ENCODE data around the gene PEX19. TPM values are rescaled to one million over a fixed set of nuclear protein-coding genes. Genes with fewer than 3 reads are reported as not detected.

PEX19 gene
- total RNA-seq, 6 experiments from 2014 or later = 65.2 to 74.3 (median 70.5) TPM

DNA sequence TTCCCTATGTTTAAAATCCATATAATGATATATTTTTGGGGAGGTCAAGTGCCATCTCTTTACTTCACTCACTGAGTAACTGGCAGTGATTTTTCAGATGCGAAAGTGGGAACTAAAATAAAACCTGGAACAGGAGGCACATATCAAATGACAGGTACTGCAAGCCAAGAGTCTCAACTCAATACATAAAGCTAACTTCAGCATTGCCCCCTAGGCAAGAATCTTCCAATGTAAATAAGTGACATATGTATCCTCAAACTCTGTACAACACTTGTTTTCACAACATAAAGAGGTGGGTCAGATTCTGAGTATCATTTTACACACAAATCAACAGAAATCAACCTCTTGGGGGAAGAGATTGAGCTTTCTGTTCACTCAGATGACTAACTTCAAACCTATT lies 40.7 kb downstream of the PEX19 start:
- Mint-ChIP-seq H3K4me3 (no peak overlapping the region), H3K27me3 (ENCODE audit: insufficient read depth) (no peaks in the 10 kb centered on the region; the same call in 1 of the 2 replicates), H3K9me3 (no peaks in the 10 kb centered on the region), H3K27ac (no peak overlapping the region), H3K4me1 (ENCODE audit: low read depth) (peaks cover 4% of the 10 kb centered on the region), H3K36me3 (ENCODE audit: low read depth) (peaks cover 4% of the 10 kb centered on the region)
- no peak for DNase-seq
- TF ChIP-seq, protein P1, sequence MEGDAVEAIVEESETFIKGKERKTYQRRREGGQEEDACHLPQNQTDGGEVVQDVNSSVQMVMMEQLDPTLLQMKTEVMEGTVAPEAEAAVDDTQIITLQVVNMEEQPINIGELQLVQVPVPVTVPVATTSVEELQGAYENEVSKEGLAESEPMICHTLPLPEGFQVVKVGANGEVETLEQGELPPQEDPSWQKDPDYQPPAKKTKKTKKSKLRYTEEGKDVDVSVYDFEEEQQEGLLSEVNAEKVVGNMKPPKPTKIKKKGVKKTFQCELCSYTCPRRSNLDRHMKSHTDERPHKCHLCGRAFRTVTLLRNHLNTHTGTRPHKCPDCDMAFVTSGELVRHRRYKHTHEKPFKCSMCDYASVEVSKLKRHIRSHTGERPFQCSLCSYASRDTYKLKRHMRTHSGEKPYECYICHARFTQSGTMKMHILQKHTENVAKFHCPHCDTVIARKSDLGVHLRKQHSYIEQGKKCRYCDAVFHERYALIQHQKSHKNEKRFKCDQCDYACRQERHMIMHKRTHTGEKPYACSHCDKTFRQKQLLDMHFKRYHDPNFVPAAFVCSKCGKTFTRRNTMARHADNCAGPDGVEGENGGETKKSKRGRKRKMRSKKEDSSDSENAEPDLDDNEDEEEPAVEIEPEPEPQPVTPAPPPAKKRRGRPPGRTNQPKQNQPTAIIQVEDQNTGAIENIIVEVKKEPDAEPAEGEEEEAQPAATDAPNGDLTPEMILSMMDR (IDR thresholded peaks at IDR 0.05) = no peak

DNA sequence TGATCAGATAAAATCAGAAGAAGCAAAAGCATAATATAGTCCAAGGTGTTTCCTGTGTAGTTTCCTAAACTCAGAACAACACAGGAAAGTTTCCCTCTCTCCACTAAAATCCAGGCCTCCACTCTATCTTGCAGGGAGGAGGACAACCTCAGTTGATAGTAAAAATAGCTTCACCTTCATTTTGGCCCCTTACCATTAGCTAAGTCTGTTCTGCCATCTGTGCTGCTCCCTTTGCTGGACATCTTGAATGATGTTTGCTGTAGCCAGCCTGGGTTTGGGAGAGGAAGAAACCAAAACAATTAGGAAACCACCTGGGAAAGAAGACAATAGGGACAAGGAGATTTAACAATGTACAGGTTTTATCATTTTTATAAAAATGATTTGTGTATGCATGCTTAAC lies 41.2 kb downstream of the PEX19 start:
- no peak for DNase-seq
- Mint-ChIP-seq H3K27me3 (ENCODE audit: insufficient read depth) (no peaks in the 10 kb centered on the region; the same call in 1 of the 2 replicates), H3K4me3 (no peak overlapping the region), H3K27ac (no peak overlapping the region; the same call in 1 of the 2 replicates), H3K36me3 (ENCODE audit: low read depth) (peaks cover 5% of the 10 kb centered on the region), H3K9me3 (no peaks in the 10 kb centered on the region), H3K4me1 (ENCODE audit: low read depth) (peaks cover 4% of the 10 kb centered on the region)
- TF ChIP-seq, protein P1 (IDR thresholded peaks at IDR 0.05) = no peak

DNA sequence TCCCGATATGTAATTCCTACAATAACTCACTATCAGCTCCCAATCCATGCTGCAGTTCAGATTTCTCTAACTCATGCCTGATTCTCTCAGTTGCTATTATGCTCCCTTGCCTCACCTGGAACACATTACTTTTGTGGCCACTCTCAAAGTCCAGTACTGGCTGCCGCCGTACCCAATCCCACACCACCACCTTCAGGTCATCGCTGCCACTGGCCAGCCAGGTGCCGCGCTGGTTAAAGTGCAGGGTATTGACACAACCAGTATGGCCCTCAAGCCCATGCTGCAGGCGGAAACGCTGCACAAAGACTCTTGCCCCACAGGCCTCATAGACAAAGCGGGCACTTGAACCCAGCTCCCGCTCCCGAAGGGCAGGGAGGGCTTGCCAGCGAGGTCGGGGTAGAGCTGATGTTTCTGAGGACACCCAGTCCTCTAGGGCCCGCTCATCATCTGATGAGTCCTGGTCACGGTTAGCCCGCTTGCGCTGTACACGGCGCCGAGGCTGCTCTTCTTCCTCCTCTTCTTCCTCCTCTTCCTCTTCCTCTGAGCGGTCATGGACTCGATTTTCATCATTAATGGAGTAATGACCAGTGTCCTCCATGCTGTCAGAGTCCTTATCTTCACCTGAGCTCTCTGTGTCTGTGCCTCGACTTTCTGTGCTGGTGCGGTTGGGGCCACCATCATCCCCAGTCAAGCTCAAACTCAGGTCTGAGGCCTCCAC lies 45.2 kb downstream of the PEX19 start:
- TF ChIP-seq, protein P1 (IDR thresholded peaks at IDR 0.05) = no peak
- H3K27ac Mint-ChIP-seq = no peak overlapping the region
- H3K9me3 Mint-ChIP-seq = no peaks in the 10 kb centered on the region
- peaks cover 12% of the 10 kb centered on the region for H3K36me3 Mint-ChIP-seq (ENCODE audit: low read depth)
- no peaks in the 10 kb centered on the region; the same call in 1 of the 2 replicates for H3K27me3 Mint-ChIP-seq (ENCODE audit: insufficient read depth)
- no peaks in the 10 kb centered on the region for H3K4me1 Mint-ChIP-seq (ENCODE audit: low read depth)
- H3K4me3 Mint-ChIP-seq = no peak overlapping the region
- DNase-seq = no peak

DNA sequence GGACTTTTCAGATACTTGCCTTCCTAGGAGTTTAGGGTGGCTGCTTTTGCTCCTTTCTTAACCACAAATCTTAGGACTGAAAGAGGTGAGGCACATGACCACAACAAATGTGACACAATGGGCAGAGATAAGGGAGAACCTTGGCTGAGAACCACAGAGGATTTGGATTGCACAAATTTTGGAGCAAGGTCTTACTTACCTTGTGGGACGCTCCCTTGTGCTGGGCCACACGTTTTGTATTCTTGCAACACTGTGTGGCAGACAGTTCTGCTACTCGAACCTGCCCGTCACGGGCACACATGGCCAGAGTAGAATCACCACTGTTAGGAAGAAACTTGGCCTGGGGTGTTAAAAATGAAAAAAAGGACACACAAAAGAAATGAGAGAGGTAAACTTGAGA lies 46.5 kb downstream of the PEX19 start:
- Mint-ChIP-seq H3K9me3 (no peaks in the 10 kb centered on the region), H3K36me3 (ENCODE audit: low read depth) (peaks cover 12% of the 10 kb centered on the region), H3K27ac (no peak overlapping the region), H3K4me1 (ENCODE audit: low read depth) (no peaks in the 10 kb centered on the region), H3K27me3 (ENCODE audit: insufficient read depth) (no peaks in the 10 kb centered on the region), H3K4me3 (no peak overlapping the region)
- TF ChIP-seq, protein P1 (IDR thresholded peaks at IDR 0.05) = no peak
- DNase-seq = no peak

DNA sequence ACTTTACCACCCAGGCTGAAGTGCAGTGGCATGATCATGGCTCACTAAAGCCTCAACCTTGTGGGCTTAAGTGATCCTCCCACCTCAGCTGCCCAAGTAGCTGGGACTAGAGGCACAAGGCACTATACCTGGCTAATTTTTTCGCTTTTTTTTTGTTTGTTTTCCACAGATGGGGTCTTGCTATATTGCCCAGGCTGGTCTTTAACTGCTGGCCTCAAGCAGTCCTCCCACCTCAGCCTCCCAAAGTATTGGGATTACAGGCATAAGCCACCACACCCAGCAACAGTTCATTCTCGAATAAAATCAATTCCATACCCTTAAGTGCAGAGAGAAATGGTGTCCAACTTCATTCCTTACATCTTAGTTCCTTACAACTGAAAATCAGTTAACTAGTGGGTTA lies 47.4 kb downstream of the PEX19 start:
- no peak overlapping the region for H3K4me3 Mint-ChIP-seq
- TF ChIP-seq, protein P1 (IDR thresholded peaks at IDR 0.05) = no peak
- no peaks in the 10 kb centered on the region for H3K4me1 Mint-ChIP-seq (ENCODE audit: low read depth)
- H3K27ac Mint-ChIP-seq = no peak overlapping the region
- no peaks in the 10 kb centered on the region for H3K9me3 Mint-ChIP-seq
- no peaks in the 10 kb centered on the region for H3K27me3 Mint-ChIP-seq (ENCODE audit: insufficient read depth)
- H3K36me3 Mint-ChIP-seq (ENCODE audit: low read depth) = peaks cover 12% of the 10 kb centered on the region
- DNase-seq = no peak
